Transverse colon (tissue), 4 donors: ENCODE measurements around the gene BRCA2. TPM values are rescaled to one million over a fixed set of nuclear protein-coding genes. Genes with fewer than 3 reads are reported as not detected.
A peak's percentile ranks its signal among the peaks of the same experiment; 100 is the strongest.

Experiments
- DNase-seq: peaks from one replicate; pipeline ENCODE4 v3.0.0-alpha.2; 2019
- H3K27ac ChIP-seq, 4 donors: fragments of 200-600 bp; sonication (generic); 2 replicates each; pipeline ENCODE4 v1.5.1; 2016 to 2018; ENCODE audit warnings: inconsistent platforms in 4 of 4
- H3K27me3 ChIP-seq: fragments of 200-600 bp; sonication (generic); 2 replicates; pipeline ENCODE4 v1.5.1; 2017; ENCODE audit warnings: inconsistent platforms
- H3K36me3 ChIP-seq, 4 donors: fragments of 200-600 bp; sonication (generic); 2 replicates each; pipeline ENCODE4 v1.5.1; 2017 to 2019; ENCODE audit warnings: inconsistent platforms in 4 of 4
- H3K4me1 ChIP-seq, 4 donors: fragments of 200-600 bp; sonication (generic); 2 replicates each; pipeline ENCODE4 v1.5.1; 2017 to 2020; ENCODE audit warnings: inconsistent platforms in 4 of 4
- H3K4me3 ChIP-seq, 4 donors: fragments of 200-600 bp; sonication (generic); 1 replicate in 1 of 4; 2 replicates in 3 of 4; pipeline versions ENCODE4 v1.5.1 to v1.6.1; 2017 to 2019; ENCODE audit warnings: inconsistent platforms in 4 of 4
- H3K9me3 ChIP-seq, 2 donors: fragments of 200-600 bp; sonication (generic); 2 replicates each; pipeline ENCODE4 v1.5.1; 2017 to 2019; ENCODE audit warnings: inconsistent platforms in 2 of 2
- CTCF ChIP-seq, 5 experiments: fragments of 200-600 bp in 3 of 5; fragments of 450-650 bp in 2 of 5; sonication (generic) in 3 of 5; IDR thresholded peaks; 1 replicate in 2 of 5; 2 replicates in 3 of 5; pipeline ENCODE4 v1.5.1; 2016 to 2017; ENCODE audit warnings: antibody characterized with exemption in 5 of 5, inconsistent platforms in 3 of 5, mild to moderate bottlenecking in 2 of 5, moderate library complexity in 1 of 5
- EP300 ChIP-seq: sonication (generic); formaldehyde crosslinking; IDR thresholded peaks from one replicate; pipeline ENCODE4 v1.6.1; 2017; ENCODE audit warnings: antibody characterized with exemption, low read depth
- POLR2A ChIP-seq: fragments of 450-650 bp; IDR thresholded peaks from one replicate; pipeline ENCODE4 v1.6.1; 2016; ENCODE audit warnings: antibody characterized with exemption, mild to moderate bottlenecking, moderate library complexity
- POLR2AphosphoS5 ChIP-seq, 3 donors: sonication (generic); formaldehyde crosslinking; IDR thresholded peaks; one replicate each; pipeline ENCODE4 v1.6.1; 2016; ENCODE audit warnings: antibody characterized with exemption in 3 of 3
- WGBS, 2 donors: methylation state at CpG; one replicate each; pipeline ENCODE4 v1.1.5; 2018; ENCODE audit warnings: low coverage in 1 of 2; 5-methylcytosine and 5-hydroxymethylcytosine counted together
- in situ Hi-C, 4 donors: fragments of 200-750 bp; cut with MboI; loops; one replicate each; pipeline versions ENCODE4 v1.15.0 to v1.15.1; 2017; ENCODE audit warnings: low sequenced_read_pairs in 3 of 4, low pct_ligation_motif_present in 1 of 4, low pct_unique_long_range_greater_than_20kb in 1 of 4
- intact Hi-C: fragments of 100-400 bp; cut with DNase I; formaldehyde crosslinking; loops from one replicate; pipeline ENCODE4 v1.15.1; 2023; ENCODE audit warnings: low total_unique reads
- total RNA-seq, 4 donors: library from RNA; depleted of rRNA; stranded (reverse); fragments of >200 nt; gene quantifications; one replicate each; pipeline ENCODE4 v1.1.0, GENCODE V29; 2016

Gene BRCA2
- total RNA-seq, 4 donors from 2014 or later = 1.6 to 4.8 (median 2.4) TPM; not detected in 1

- 73 to 77% methylated on average over 4 to 7 of the region's 7 CpGs for whole genome bisulfite sequencing, 2 donors
- Histone ChIP-seq H3K4me1 (no peaks in the 10 kb centered on the region), H3K27me3 (no peaks in the 10 kb centered on the region), H3K9me3 (no peaks in the 10 kb centered on the region), H3K27ac (no peak overlapping the region), H3K4me3 (no peak overlapping the region), H3K36me3 (peaks cover 0 to 21% (median 0%) of the 10 kb centered on the region in 4 donors)
- TF ChIP-seq POLR2A (no peak), CTCF (IDR thresholded peaks at IDR 0.05) (peak; percentile 49 to 74 (median 66)), EP300 (no peak)
- intact Hi-C loops (no loop called here), in situ Hi-C loops (no loop called here)
- DNase-seq = peak; percentile 61
These were observed 47.4 kb upstream of the BRCA2 start for GRCh38 chr13:32267836-32268439.

- no peak for TF ChIP-seq POLR2AphosphoS5 (IDR thresholded peaks at IDR 0.05)
- no peak for TF ChIP-seq POLR2A
- no peak for TF ChIP-seq EP300
- TF ChIP-seq CTCF (IDR thresholded peaks at IDR 0.05) = no peak
- intact Hi-C loops = no loop called here
- 73% methylated on average over 4 of the region's 4 CpGs for WGBS, 2 donors
- no peaks in the 10 kb centered on the region for H3K4me1 ChIP-seq
- DNase-seq = no peak
- H3K27ac ChIP-seq = no peak overlapping the region
- no peaks in the 10 kb centered on the region for H3K27me3 ChIP-seq
- H3K9me3 ChIP-seq = no peaks in the 10 kb centered on the region
- H3K4me3 ChIP-seq = no peak overlapping the region
- in situ Hi-C loops = no loop called here
- H3K36me3 ChIP-seq = no peaks in the 10 kb centered on the region
These were observed 43.2 kb upstream of the BRCA2 start for GRCh38 chr13:32272021-32272683.

- Histone ChIP-seq H3K36me3 (peaks cover 0 to 9% (median 0%) of the 10 kb centered on the region in 4 donors), H3K9me3 (no peaks in the 10 kb centered on the region), H3K4me3 (no peak overlapping the region), H3K27me3 (no peaks in the 10 kb centered on the region), H3K4me1 (no peaks in the 10 kb centered on the region), H3K27ac (no peak overlapping the region)
- 32 to 40% methylated on average over 1 of the region's 1 CpG for WGBS, 2 donors
- in situ Hi-C loops = no loop called here
- intact Hi-C loops = no loop called here
- DNase-seq = no peak
- no peak for TF ChIP-seq POLR2AphosphoS5 (IDR thresholded peaks at IDR 0.05)
These were observed 37.5 kb upstream of the BRCA2 start for GRCh38 chr13:32277839-32278238.

GRCh38 chr13:32278426-32278825 lies 36.9 kb upstream of the BRCA2 start:
- H3K36me3 ChIP-seq = peaks cover 0 to 9% (median 0%) of the 10 kb centered on the region in 4 donors
- H3K27ac ChIP-seq = no peak overlapping the region
- H3K27me3 ChIP-seq = no peaks in the 10 kb centered on the region
- TF ChIP-seq CTCF (IDR thresholded peaks at IDR 0.05) (no peak), POLR2AphosphoS5 (IDR thresholded peaks at IDR 0.05) (no peak), POLR2A (no peak), EP300 (no peak)
- no peak for DNase-seq
- no peaks in the 10 kb centered on the region for H3K4me1 ChIP-seq
- WGBS, 2 donors = 68 to 74% methylated on average over 3 of the region's 3 CpGs
- in situ Hi-C loops (no loop called here), intact Hi-C loops (no loop called here)
- no peak overlapping the region for H3K4me3 ChIP-seq
- no peaks in the 10 kb centered on the region for H3K9me3 ChIP-seq
